H9 (cell line): ENCODE results near the gene AKIP1. TPM values are rescaled to one million over a fixed set of nuclear protein-coding genes. Genes with fewer than 3 reads are reported as not detected.

Experiments used
- DNase-seq: peaks from one replicate; pipeline ENCODE4 v3.0.0-alpha.2; 2017
- H2AFZ ChIP-seq: one replicate; pipeline ENCODE4 v1.6.1; 2013; ENCODE audit warnings: mild to moderate bottlenecking, low read length, control low read depth, moderate library complexity
- H2AK5ac ChIP-seq: 2 replicates; pipeline ENCODE4 v1.6.1; 2013; ENCODE audit warnings: low read length, control low read depth, mixed read lengths; ENCODE audit not compliant: insufficient read length
- H2BK120ac ChIP-seq: one replicate; pipeline ENCODE4 v1.6.1; 2013; ENCODE audit warnings: low read depth, mild to moderate bottlenecking, low read length, control low read depth, inconsistent platforms; ENCODE audit not compliant: poor library complexity, severe bottlenecking
- H2BK12ac ChIP-seq: 2 replicates; pipeline ENCODE4 v1.6.1; 2013; ENCODE audit warnings: low read length, control low read depth, mixed read lengths, low read depth; ENCODE audit not compliant: insufficient read length
- H2BK15ac ChIP-seq: 2 replicates; pipeline ENCODE4 v1.6.1; 2013; ENCODE audit warnings: low read depth, low read length, control low read depth
- H2BK20ac ChIP-seq: one replicate; pipeline ENCODE4 v1.6.1; 2013; ENCODE audit warnings: low read depth, mild to moderate bottlenecking, low read length, control low read depth, inconsistent platforms; ENCODE audit not compliant: poor library complexity, severe bottlenecking
- H2BK5ac ChIP-seq: 2 replicates; pipeline ENCODE4 v1.6.1; 2013; ENCODE audit warnings: low read length, control low read depth, mixed read lengths; ENCODE audit not compliant: insufficient read length
- H3K14ac ChIP-seq: 2 replicates; pipeline ENCODE4 v1.6.1; 2013; ENCODE audit warnings: low read length, control low read depth; ENCODE audit not compliant: insufficient read depth
- H3K18ac ChIP-seq: 2 replicates; pipeline ENCODE4 v1.6.1; 2013; ENCODE audit warnings: low read depth, mild to moderate bottlenecking, mixed read lengths, low read length, control low read depth; ENCODE audit not compliant: insufficient read length
- H3K23ac ChIP-seq: 2 replicates; pipeline ENCODE4 v1.6.1; 2013; ENCODE audit warnings: low read length, control low read depth, mixed read lengths, low read depth; ENCODE audit not compliant: insufficient read length
- H3K23me2 ChIP-seq: 2 replicates; pipeline ENCODE4 v1.6.1; 2013; ENCODE audit warnings: low read depth, mild to moderate bottlenecking, mixed read lengths, low read length, control low read depth; ENCODE audit not compliant: insufficient read length, poor library complexity, severe bottlenecking
- H3K27ac ChIP-seq: 2 replicates; pipeline ENCODE4 v1.5.1; 2013; ENCODE audit warnings: low read length, control low read depth, mixed read lengths, low read depth; ENCODE audit not compliant: insufficient read length
- H3K27me3 ChIP-seq: 2 replicates; pipeline ENCODE4 v1.6.1; 2013; ENCODE audit warnings: low read length, control low read depth, inconsistent platforms; ENCODE audit not compliant: insufficient read depth
- H3K4ac ChIP-seq: 2 replicates; pipeline ENCODE4 v1.6.1; 2013; ENCODE audit warnings: low read depth, mild to moderate bottlenecking, control low read depth, inconsistent platforms, low read length, moderate library complexity
- H3K4me1 ChIP-seq: 2 replicates; pipeline ENCODE4 v1.6.1; 2013; ENCODE audit warnings: low read length, control low read depth, inconsistent platforms; ENCODE audit not compliant: insufficient read depth
- H3K4me2 ChIP-seq: 2 replicates; pipeline ENCODE4 v1.6.1; 2013; ENCODE audit warnings: low read length, control low read depth, mixed read lengths; ENCODE audit not compliant: insufficient read length, insufficient read depth
- H3K56ac ChIP-seq: 2 replicates; pipeline ENCODE4 v1.6.1; 2013; ENCODE audit warnings: low read depth, mild to moderate bottlenecking, mixed read lengths, low read length, control low read depth; ENCODE audit not compliant: insufficient read length
- H3K79me1 ChIP-seq: 2 replicates; pipeline ENCODE4 v1.6.1; 2013; ENCODE audit warnings: low read depth, mild to moderate bottlenecking, moderate library complexity, low read length, control low read depth, inconsistent platforms; ENCODE audit not compliant: insufficient read depth, poor library complexity, severe bottlenecking
- H3K79me2 ChIP-seq: 2 replicates; pipeline ENCODE4 v1.6.1; 2013; ENCODE audit warnings: low read length, control low read depth, inconsistent platforms; ENCODE audit not compliant: insufficient read depth
- H3K9ac ChIP-seq: 2 replicates; pipeline ENCODE4 v1.6.1; 2013; ENCODE audit warnings: low read length, control low read depth, mixed read lengths; ENCODE audit not compliant: insufficient read length; ENCODE audit errors: extremely low read depth
- H3K9me3 ChIP-seq: one replicate; pipeline ENCODE4 v1.6.1; 2013; ENCODE audit warnings: low read depth, low read length, inconsistent platforms; ENCODE audit not compliant: control insufficient read depth
- H3T11ph ChIP-seq: one replicate; pipeline ENCODE4 v1.6.1; 2013; ENCODE audit warnings: mild to moderate bottlenecking, low read length, control low read depth, inconsistent platforms
- H4K20me1 ChIP-seq: one replicate; pipeline ENCODE4 v1.6.1; 2013; ENCODE audit not compliant: control insufficient read depth, insufficient read length, insufficient read depth
- H4K5ac ChIP-seq: 2 replicates; pipeline ENCODE4 v1.6.1; 2013; ENCODE audit warnings: low read depth, mild to moderate bottlenecking, mixed read lengths, low read length, control low read depth; ENCODE audit not compliant: insufficient read length
- H4K8ac ChIP-seq: replicated peaks from 2 replicates; pipeline ENCODE4 v1.6.1; 2013; ENCODE audit warnings: low read length, control low read depth, mixed read lengths, low read depth; ENCODE audit not compliant: insufficient read length
- H4K91ac ChIP-seq: 2 replicates; pipeline ENCODE4 v1.6.1; 2013; ENCODE audit warnings: low read depth, mild to moderate bottlenecking, moderate library complexity, mixed read lengths, low read length, control low read depth; ENCODE audit not compliant: insufficient read length
- H3K27ac Mint-ChIP-seq, 3 experiments: 2 replicates in 2 of 3; 3 replicates in 1 of 3; pipeline ENCODE4 v1.8.0; 2020 to 2021; ENCODE audit warnings: mixed read lengths in 3 of 3, mild to moderate bottlenecking in 1 of 3, moderate library complexity in 1 of 3
- H3K27me3 Mint-ChIP-seq: 2 replicates; pipeline ENCODE4 v1.8.0; 2021; ENCODE audit warnings: low read depth, mild to moderate bottlenecking, moderate library complexity, mixed read lengths
- H3K36me3 Mint-ChIP-seq, 3 experiments: 2 replicates in 2 of 3; 3 replicates in 1 of 3; pipeline ENCODE4 v1.8.0; 2020 to 2021; ENCODE audit warnings: low read depth in 3 of 3, mixed read lengths in 3 of 3; ENCODE audit not compliant: insufficient read depth in 1 of 3
- H3K4me1 Mint-ChIP-seq, 2 experiments: 2 replicates each; pipeline ENCODE4 v1.8.0; 2020; ENCODE audit warnings: mixed read lengths in 2 of 2
- H3K4me3 Mint-ChIP-seq, 2 experiments: 2 replicates in 1 of 2; 3 replicates in 1 of 2; pipeline ENCODE4 v1.8.0; 2020 to 2021; ENCODE audit warnings: mild to moderate bottlenecking in 2 of 2, mixed read lengths in 2 of 2, moderate library complexity in 1 of 2
- H3K9me3 Mint-ChIP-seq, 2 experiments: 2 replicates in 1 of 2; 3 replicates in 1 of 2; pipeline ENCODE4 v1.8.0; 2020; ENCODE audit warnings: mild to moderate bottlenecking in 2 of 2, mixed read lengths in 2 of 2, moderate library complexity in 1 of 2
- CTCF ChIP-seq: fragments of 200-600 bp; sonication (generic); conservative IDR thresholded peaks from 3 replicates; pipeline ENCODE4 v1.8.0; 2021; ENCODE audit warnings: antibody characterized with exemption, mild to moderate bottlenecking
- WGBS: extraction: QIAGEN DNeasy Blood & Tissue Kit; methylation state at CpG from one replicate; pipeline ENCODE4 v1.1.7; 2013; ENCODE audit warnings: missing lambda C conversion rate, low lambda C conversion rate, mixed read lengths; ENCODE audit not compliant: insufficient read length; ENCODE audit errors: extremely low coverage; 5-methylcytosine and 5-hydroxymethylcytosine counted together
- total RNA-seq: library from RNA; stranded (reverse); gene quantifications from 2 replicates; pipeline ENCODE4 v1.2.1, GENCODE V29; 2021

AKIP1 gene
- total RNA-seq, 1 experiment from 2014 or later, result 21.0 TPM

GRCh38 chr11:8928981-8929615 is 18.1 kb downstream of the AKIP1 start:
- H3K9me3 Mint-ChIP-seq, result no peaks in the 10 kb centered on the region
- no peaks in the 10 kb centered on the region for H3K79me1 ChIP-seq
- H3K56ac ChIP-seq, result no peak overlapping the region
- no peaks in the 10 kb centered on the region for H3K79me2 ChIP-seq
- no peak overlapping the region for H2BK120ac ChIP-seq
- WGBS, result no CpG with 5 or more reads among the region's 9 CpGs
- H4K91ac ChIP-seq, result no peak overlapping the region
- no peak overlapping the region for H2AFZ ChIP-seq
- H3K36me3 Mint-ChIP-seq, result no peaks in the 10 kb centered on the region; a peak in 2 of 7 replicates
- H2BK15ac ChIP-seq, result no peak overlapping the region
- H3K9me3 ChIP-seq, result no peaks in the 10 kb centered on the region
- H2BK12ac ChIP-seq, result no peak overlapping the region
- H3K27me3 ChIP-seq, result no peaks in the 10 kb centered on the region
- no peak overlapping the region for H2AK5ac ChIP-seq
- no peak overlapping the region for H4K8ac ChIP-seq
- no peak overlapping the region for H3T11ph ChIP-seq
- peaks cover 5% of the 10 kb centered on the region; the same call in 1 of the 2 replicates for H3K4me1 ChIP-seq
- no peak overlapping the region for H4K5ac ChIP-seq
- no peak overlapping the region for H3K23ac ChIP-seq
- DNase-seq, result no peak
- H2BK20ac ChIP-seq, result no peak overlapping the region
- no peaks in the 10 kb centered on the region for H4K20me1 ChIP-seq
- no peak overlapping the region for H3K27ac Mint-ChIP-seq
- no peak for TF ChIP-seq CTCF
- H2BK5ac ChIP-seq, result no peak overlapping the region
- H3K27me3 Mint-ChIP-seq, result peaks cover 1% of the 10 kb centered on the region; the same call in 1 of the 2 replicates
- H3K9ac ChIP-seq, result no peak overlapping the region
- no peak overlapping the region for H3K18ac ChIP-seq
- no peak overlapping the region for H3K14ac ChIP-seq
- no peak overlapping the region for H3K4ac ChIP-seq
- H3K27ac ChIP-seq, result no peak overlapping the region
- peaks cover 4 to 7% of the 10 kb centered on the region in 2 experiments; a peak in 3 of 4 replicates for H3K4me1 Mint-ChIP-seq
- no peaks in the 10 kb centered on the region for H3K23me2 ChIP-seq
- no peak overlapping the region for H3K4me3 Mint-ChIP-seq
- H3K4me2 ChIP-seq, result no peak overlapping the region
